Spinal cord (tissue), 10 donors: Measurements from ENCODE around the gene BBS2. TPM values are rescaled to one million over a fixed set of nuclear protein-coding genes. Genes with fewer than 3 reads are reported as not detected.

Experiments
- DNase-seq, 6 donors: peaks; one replicate each; pipeline versions ENCODE4 v3.0.0 to v3.0.0-alpha.2; 2013 to 2015; ENCODE audit warnings: low spot score in 6 of 6, low read depth in 4 of 6
- H3K27ac ChIP-seq: one replicate; pipeline ENCODE4 v1.5.1; 2013; ENCODE audit warnings: low read depth, low read length, control low read depth
- H3K27me3 ChIP-seq: one replicate; pipeline ENCODE4 v1.6.1; 2013; ENCODE audit warnings: low read length; ENCODE audit not compliant: control insufficient read depth, insufficient read depth
- H3K36me3 ChIP-seq: one replicate; pipeline ENCODE4 v1.6.1; 2013; ENCODE audit warnings: low read length; ENCODE audit not compliant: control insufficient read depth, insufficient read depth
- H3K4me1 ChIP-seq: one replicate; pipeline ENCODE4 v1.6.1; 2013; ENCODE audit warnings: low read length; ENCODE audit not compliant: control insufficient read depth, insufficient read depth
- H3K4me3 ChIP-seq: one replicate; pipeline ENCODE4 v1.5.1; 2013; ENCODE audit warnings: low read depth, low read length, control low read depth
- H3K9me3 ChIP-seq: one replicate; pipeline ENCODE4 v1.6.1; 2013; ENCODE audit warnings: low read length; ENCODE audit not compliant: control insufficient read depth, insufficient read depth
- WGBS: methylation state at CpG from one replicate; pipeline ENCODE4 v1.1.5; 2013; ENCODE audit warnings: missing lambda C conversion rate; ENCODE audit not compliant: insufficient coverage; 5-methylcytosine and 5-hydroxymethylcytosine counted together
- polyA plus RNA-seq, 2 donors: library from polyadenylated mRNA; unstranded; fragments of 120-200 nt; gene quantifications; one replicate each; pipeline ENCODE4 v1.2.1, GENCODE V29; 2013; ENCODE audit not compliant: insufficient read length in 2 of 2
- total RNA-seq, 2 donors: library from RNA; depleted of rRNA in 1 of 2; stranded (reverse); fragments of 120-200 nt in 1 of 2; fragments of >200 nt in 1 of 2; gene quantifications; one replicate each; pipeline versions ENCODE4 v1.2.3 to v1.2.4, GENCODE V29; 2013 to 2014
- donor health status: healthy.

BBS2 gene
- total and polyA plus RNA-seq, 4 donors: 94.8 to 132 (median 114) TPM

- no peak overlapping the region for H3K27ac ChIP-seq
- H3K36me3 ChIP-seq: peaks cover 49% of the 10 kb centered on the region
- no peak overlapping the region for H3K4me3 ChIP-seq
- no peak for DNase-seq
- no peaks in the 10 kb centered on the region for H3K4me1 ChIP-seq
- no peaks in the 10 kb centered on the region for H3K9me3 ChIP-seq
- H3K27me3 ChIP-seq: no peaks in the 10 kb centered on the region
Observed at GRCh38 chr16:56468800-56469199, 51.0 kb downstream of the BBS2 start.

GRCh38 chr16:56466344-56466743, 53.5 kb downstream of the BBS2 start:
- no CpG with 5 or more reads among the region's 2 CpGs for WGBS
- H3K36me3 ChIP-seq: peaks cover 40% of the 10 kb centered on the region
- H3K27ac ChIP-seq: no peak overlapping the region
- H3K27me3 ChIP-seq: no peaks in the 10 kb centered on the region
- no peak for DNase-seq
- no peak overlapping the region for H3K4me3 ChIP-seq
- no peaks in the 10 kb centered on the region for H3K4me1 ChIP-seq
- H3K9me3 ChIP-seq: no peaks in the 10 kb centered on the region

GRCh38 chr16:56463153-56463552, 56.7 kb downstream of the BBS2 start:
- H3K27ac ChIP-seq: no peak overlapping the region
- no peaks in the 10 kb centered on the region for H3K27me3 ChIP-seq
- H3K4me3 ChIP-seq: no peak overlapping the region
- 100% methylated on average over 2 of the region's 6 CpGs for WGBS
- no peaks in the 10 kb centered on the region for H3K9me3 ChIP-seq
- H3K4me1 ChIP-seq: no peaks in the 10 kb centered on the region
- H3K36me3 ChIP-seq: peaks cover 22% of the 10 kb centered on the region
- no peak for DNase-seq

GRCh38 chr16:56462064-56462796, 57.6 kb downstream of the BBS2 start:
- Histone ChIP-seq H3K36me3 (peaks cover 18% of the 10 kb centered on the region), H3K4me3 (no peak overlapping the region), H3K27me3 (no peaks in the 10 kb centered on the region), H3K27ac (no peak overlapping the region), H3K4me1 (no peaks in the 10 kb centered on the region), H3K9me3 (no peaks in the 10 kb centered on the region)
- DNase-seq: no peak
- WGBS: 83% methylated on average over 1 of the region's 3 CpGs

GRCh38 chr16:56460101-56460500, 59.7 kb downstream of the BBS2 start:
- Histone ChIP-seq H3K36me3 (peaks cover 12% of the 10 kb centered on the region), H3K27ac (no peak overlapping the region), H3K4me3 (no peak overlapping the region), H3K9me3 (no peaks in the 10 kb centered on the region), H3K27me3 (no peaks in the 10 kb centered on the region), H3K4me1 (no peaks in the 10 kb centered on the region)
- peak in 3 of 6 donors; percentile 7 to 88 (median 63) for DNase-seq
- no CpG with 5 or more reads among the region's 2 CpGs for WGBS

- DNase-seq: no peak
- Histone ChIP-seq H3K9me3 (no peaks in the 10 kb centered on the region), H3K4me1 (no peaks in the 10 kb centered on the region), H3K4me3 (no peak overlapping the region), H3K27ac (no peak overlapping the region), H3K36me3 (peaks cover 15% of the 10 kb centered on the region), H3K27me3 (no peaks in the 10 kb centered on the region)
- WGBS: 97% methylated on average over 5 of the region's 6 CpGs
Observed at GRCh38 chr16:56457927-56458470, 61.8 kb downstream of the BBS2 start.

- WGBS: 6% methylated on average over 22 of the region's 31 CpGs
- DNase-seq: peak in 2 of 6 donors; percentile 4 to 43
- H3K4me1 ChIP-seq: peaks cover 15% of the 10 kb centered on the region
Observed at GRCh38 chr16:56451753-56452689, 67.8 kb downstream of the BBS2 start.

GRCh38 chr16:56450986-56451752, 68.7 kb downstream of the BBS2 start, which contains the start of the genes NUDT21 and OGFOD1:
Gene NUDT21, minus strand, starts transcription at chr16:56451332. Its CDS starts 130 bp downstream, at chr16:56451202.
Gene OGFOD1, plus strand, starts transcription at chr16:56451554. Its CDS starts 59 bp downstream, at chr16:56451613.
- H3K9me3 ChIP-seq: no peaks in the 10 kb centered on the region
- peaks cover 9% of the 10 kb centered on the region for H3K36me3 ChIP-seq
- H3K4me1 ChIP-seq: peaks cover 15% of the 10 kb centered on the region
- H3K27me3 ChIP-seq: no peaks in the 10 kb centered on the region
- H3K27ac ChIP-seq: peak within 1 kb of the TSS; percentile 78
- WGBS: 0% methylated on average over 56 of the region's 56 CpGs
- peak within 1 kb of the TSS; percentile 96 for H3K4me3 ChIP-seq
- peak; percentile 90 to 99 (median 94) for DNase-seq

More at GRCh38 chr16:56451753-56452689, 67.8 kb downstream of the BBS2 start:
- Histone ChIP-seq H3K9me3 (no peaks in the 10 kb centered on the region), H3K27me3 (no peaks in the 10 kb centered on the region), H3K27ac (peak overlapping the region; percentile 78), H3K36me3 (peaks cover 8% of the 10 kb centered on the region), H3K4me3 (peak overlapping the region; percentile 96)
